K562 (cell line): Measurements from ENCODE around the gene NHSL2. TPM values are rescaled to one million over a fixed set of nuclear protein-coding genes. Genes with fewer than 3 reads are reported as not detected.

Source experiments
- ATAC-seq: fragments of 200-7000 bp; cut with Tn5 transposase; 3 replicates; pipeline ENCODE4 v1.9.1; 2020; ENCODE audit warnings: moderate library complexity
- BruUV-seq: library from RNA; stranded (reverse); fragments of 400-500 nt; replicated peaks from 2 replicates; lab custom pipeline; 2021; lab: Mats Ljungman, UMichigan
- CTCF ChIA-PET: fragments of 300-600 bp; formaldehyde crosslinking; extraction: SDS; loops from one replicate; lab custom pipeline; 2021; ENCODE audit warnings: low intra/inter-chr PET ratio; lab: Yijun Ruan, JAX
- POLR2A ChIA-PET: fragments of 300-600, 350-650 bp; sonication (Branson Sonifier 250); formaldehyde crosslinking; extraction: SDS; loops from one replicate; lab custom pipeline; 2021; ENCODE audit warnings: antibody characterized with exemption, inconsistent platforms; lab: Yijun Ruan, JAX
- DNase-seq, 4 experiments: peaks; one replicate each; pipeline versions ENCODE4 v3.0.0 to v3.0.0-alpha.2; 2011 to 2018; ENCODE audit warnings: low spot score in 3 of 4, mixed read lengths in 3 of 4; ENCODE audit errors: extremely low read depth in 1 of 4
- FAIRE-seq: peaks from 2 replicates; lab custom pipeline; 2011; peaks lifted over from hg19 to GRCh38; lab: Jason Lieb, UNC
- H2AFZ ChIP-seq: 2 replicates; pipeline ENCODE4 v1.6.0; 2011; ENCODE audit warnings: low read depth, low read length, control low read depth, inconsistent platforms
- H3K27ac ChIP-seq: fragments of 200-600 bp; 3 replicates; pipeline ENCODE4 v1.8.0; 2011; ENCODE audit warnings: low read depth, mild to moderate bottlenecking, control low read depth, inconsistent platforms, low read length, moderate library complexity, mixed read lengths; ENCODE audit errors: extremely low read depth
- H3K27me3 ChIP-seq, 2 experiments: fragments of 300-600 bp in 1 of 2; 2 replicates in 1 of 2; 3 replicates in 1 of 2; pipeline versions ENCODE4 v1.6.0 to v1.8.0; 2011; ENCODE audit warnings: inconsistent platforms in 2 of 2, low read length in 2 of 2, mild to moderate bottlenecking in 1 of 2, mixed read lengths in 1 of 2, moderate library complexity in 1 of 2; ENCODE audit not compliant: control insufficient read depth in 2 of 2, insufficient read depth in 2 of 2
- H3K36me3 ChIP-seq: fragments of 300-600 bp; 3 replicates; pipeline ENCODE4 v1.8.0; 2011; ENCODE audit warnings: mild to moderate bottlenecking, low read length, inconsistent platforms; ENCODE audit not compliant: control insufficient read depth, insufficient read depth
- H3K4me1 ChIP-seq, 2 experiments: fragments of 200-600 bp in 1 of 2; replicated peaks in 1 of 2; 2 replicates in 1 of 2; 3 replicates in 1 of 2; pipeline versions ENCODE4 v1.5.1 to v1.8.0; 2011; ENCODE audit warnings: inconsistent platforms in 2 of 2, low read length in 2 of 2, mild to moderate bottlenecking in 1 of 2, mixed read lengths in 1 of 2, moderate library complexity in 1 of 2; ENCODE audit not compliant: control insufficient read depth in 2 of 2, insufficient read depth in 2 of 2
- H3K4me2 ChIP-seq: 2 replicates; pipeline ENCODE4 v1.6.1; 2011; ENCODE audit warnings: low read length, control low read depth, inconsistent platforms, mixed read lengths; ENCODE audit not compliant: insufficient read depth
- H3K4me3 ChIP-seq: fragments of 200-600 bp; sonication (generic), shearing (Covaris generic); 2 replicates; pipeline ENCODE4 v1.5.1; 2016; ENCODE audit warnings: control low read depth, inconsistent platforms
- H3K79me2 ChIP-seq: fragments of 200-600 bp; 3 replicates; pipeline ENCODE4 v1.8.0; 2011; ENCODE audit warnings: low read length, inconsistent platforms; ENCODE audit not compliant: control insufficient read depth, insufficient read depth
- H3K9ac ChIP-seq, 2 experiments: 2 replicates each; pipeline versions ENCODE4 v1.6.0 to v1.6.1; 2011; ENCODE audit warnings: low read depth in 2 of 2, low read length in 2 of 2, control low read depth in 1 of 2, inconsistent platforms in 1 of 2, mild to moderate bottlenecking in 1 of 2, mixed read lengths in 1 of 2; ENCODE audit not compliant: insufficient read depth in 1 of 2
- H3K9me1 ChIP-seq: one replicate; pipeline ENCODE4 v1.6.0; 2011; ENCODE audit warnings: inconsistent platforms, mild to moderate bottlenecking, low read length, moderate library complexity; ENCODE audit not compliant: control insufficient read depth, insufficient read depth
- H3K9me3 ChIP-seq: replicated peaks from 2 replicates; pipeline ENCODE4 v1.5.1; 2011; ENCODE audit warnings: low read depth, low read length, inconsistent platforms; ENCODE audit not compliant: control insufficient read depth, insufficient read depth
- H4K20me1 ChIP-seq: replicated peaks from 2 replicates; pipeline ENCODE4 v1.6.1; 2011; ENCODE audit warnings: low read length, inconsistent platforms, mixed read lengths; ENCODE audit not compliant: control insufficient read depth, insufficient read depth
- EGR1 ChIP-seq: fragments of 450-650 bp; conservative IDR thresholded peaks from 2 replicates; pipeline ENCODE4 v1.6.1; 2017; ENCODE audit warnings: mild to moderate bottlenecking
- HMGN3 ChIP-seq: IDR thresholded peaks from 2 replicates; pipeline ENCODE4 v1.6.1; 2011; ENCODE audit warnings: borderline replicate concordance, low read depth, mild to moderate bottlenecking, mixed read lengths, low read length; ENCODE audit not compliant: insufficient read length; ENCODE audit errors: extremely low read depth
- NR2C1 ChIP-seq, 2 experiments: fragments of 450-650 bp; IDR thresholded peaks; 2 replicates each; pipeline ENCODE4 v1.6.1; 2017; ENCODE audit warnings: mild to moderate bottlenecking in 2 of 2, antibody characterized with exemption in 1 of 2, inconsistent platforms in 1 of 2, missing compliant biosample characterization in 1 of 2, missing genetic modification characterization in 1 of 2
- NR2C2 ChIP-seq, 2 experiments: fragments of 200-800 bp in 1 of 2; sonication (Bioruptor generic) in 1 of 2; sonication (generic) in 1 of 2; formaldehyde crosslinking in 1 of 2; IDR thresholded peaks; 2 replicates each; pipeline versions ENCODE4 v1.6.1 to v1.8.0; 2016 to 2022; ENCODE audit warnings: mild to moderate bottlenecking in 1 of 2, missing compliant biosample characterization in 1 of 2, missing genetic modification characterization in 1 of 2, missing genetic modification reagents in 1 of 2
- PBX2 ChIP-seq, 2 experiments: IDR thresholded peaks in 1 of 2; conservative IDR thresholded peaks in 1 of 2; 2 replicates each; pipeline ENCODE4 v1.6.1; 2016; ENCODE audit warnings: low read depth in 2 of 2, mild to moderate bottlenecking in 1 of 2, missing compliant biosample characterization in 1 of 2, missing genetic modification characterization in 1 of 2, moderate library complexity in 1 of 2
- PKNOX1 ChIP-seq: fragments of 450-650 bp; IDR thresholded peaks from 2 replicates; pipeline ENCODE4 v1.6.1; 2016
- XRCC3 ChIP-seq: fragments of 450-650 bp; IDR thresholded peaks from 2 replicates; pipeline ENCODE4 v1.6.1; 2017; ENCODE audit warnings: mild to moderate bottlenecking, moderate library complexity
- ZNF274 ChIP-seq: IDR thresholded peaks from 2 replicates; pipeline ENCODE4 v1.6.1; 2011; ENCODE audit warnings: low read depth, mild to moderate bottlenecking, low read length, moderate library complexity, borderline replicate concordance
- ZNF512 ChIP-seq: IDR thresholded peaks from 2 replicates; pipeline ENCODE4 v1.6.1; 2016; ENCODE audit warnings: missing genetic modification characterization, missing compliant biosample characterization
- WGBS: fragments of 100-300 bp; shearing (Covaris generic); methylation state at CpG from one replicate; pipeline ENCODE4 v1.1.6; 2016; ENCODE audit warnings: low coverage, mixed read lengths; ENCODE audit not compliant: insufficient coverage; ENCODE audit errors: missing lambda C conversion rate; 5-methylcytosine and 5-hydroxymethylcytosine counted together
- in situ Hi-C: fragments of 300-500 bp; cut with MboI; formaldehyde crosslinking; loops from 4 replicates; pipeline ENCODE4 v1.15.0; 2018; ENCODE audit warnings: inconsistent platforms, mixed read lengths
- intact Hi-C: fragments of 100-400 bp; cut with micrococcal nuclease; formaldehyde crosslinking; loops from 2 replicates; pipeline ENCODE4 v1.14.2; 2022
- polyA plus RNA-seq, 8 experiments: library from polyadenylated mRNA; depleted of rRNA in 4 of 8; stranded (reverse) in 5 of 8; unstranded in 3 of 8; fragments of >200 nt; fragmentation: Nextera tagmentation in 2 of 8; fragmentation: Illumina TruSeq in 1 of 8; extraction: Ambion mirVana in 2 of 8; extraction: Trizol in 1 of 8; gene quantifications; 2 replicates each; pipeline versions ENCODE4 v1.2.1 to v1.2.3, GENCODE V29; 2011 to 2014; ENCODE audit warnings: inconsistent platforms in 1 of 8, missing spikeins in 1 of 8
- total RNA-seq, 7 experiments: library from RNA; depleted of rRNA in 6 of 7; stranded (reverse); fragments of >200 nt in 6 of 7; fragmentation: Illumina TruSeq in 2 of 7; extraction: Trizol in 2 of 7; gene quantifications; 2 replicates each; pipeline versions ENCODE4 v1.2.1 to v1.2.3, GENCODE V29; 2011 to 2021; ENCODE audit warnings: low replicate concordance in 1 of 7

The NHSL2 gene
- total and polyA plus RNA-seq, 9 of the 15 experiments (the other 6 are each of a cell fraction or from before 2014, with no cell fraction given) = 0.02 TPM; not detected in 8

- Histone ChIP-seq H2AFZ (no peak overlapping the region), H3K4me1 (no peaks in the 10 kb centered on the region), H3K9ac (no peak overlapping the region), H3K27ac (no peak overlapping the region), H3K27me3 (no peaks in the 10 kb centered on the region), H3K9me3 (no peaks in the 10 kb centered on the region), H3K36me3 (no peaks in the 10 kb centered on the region), H4K20me1 (no peaks in the 10 kb centered on the region; the same call in 1 of the 2 replicates), H3K9me1 (no peaks in the 10 kb centered on the region), H3K4me2 (no peak overlapping the region), H3K4me3 (no peak overlapping the region), H3K79me2 (no peaks in the 10 kb centered on the region)
- TF ChIP-seq EGR1 = no peak
- peak; percentile 78; the same call in 1 of the 2 replicates for TF ChIP-seq ZNF512 (tag)
- TF ChIP-seq XRCC3 = no peak
- FAIRE-seq (no peak), ATAC-seq (no peak), DNase-seq (no peak)
- ChIA-PET CTCF (no interaction called here), POLR2A (no interaction called here)
- no TSS peak for BruUV-seq
- intact Hi-C loops = no loop called here
- in situ Hi-C loops = no loop called here
Measured at GRCh38 chrX:71895607-71896006, 15.0 kb upstream of the NHSL2 start.

- no peaks in the 10 kb centered on the region for H3K9me3 ChIP-seq
- no peaks in the 10 kb centered on the region for H4K20me1 ChIP-seq
- in situ Hi-C loops = no loop called here
- H3K9me1 ChIP-seq = no peaks in the 10 kb centered on the region
- H2AFZ ChIP-seq = no peak overlapping the region
- H3K4me3 ChIP-seq = no peak overlapping the region
- H3K4me2 ChIP-seq = no peak overlapping the region
- CTCF ChIA-PET = no interaction called here
- POLR2A ChIA-PET = no interaction called here
- no peaks in the 10 kb centered on the region for H3K79me2 ChIP-seq
- no peak overlapping the region for H3K27ac ChIP-seq
- ATAC-seq (no peak), FAIRE-seq (no peak), DNase-seq (no peak)
- H3K4me1 ChIP-seq = peaks cover 0 to 7% of the 10 kb centered on the region in 2 experiments; a peak in 1 of 5 replicates
- H3K27me3 ChIP-seq = peaks cover 0 to 16% of the 10 kb centered on the region in 2 experiments; a peak in 2 of 5 replicates
- no peaks in the 10 kb centered on the region for H3K36me3 ChIP-seq
- TF ChIP-seq NR2C1 (IDR thresholded peaks at IDR 0.05) = no peak
- TF ChIP-seq NR2C1 (tag; IDR thresholded peaks at IDR 0.05) = peak; percentile 27; the same call in 1 of the 2 replicates
- no peak for TF ChIP-seq PBX2 (CRISPR knock-in tag; IDR thresholded peaks at IDR 0.05; ENCODE audit: low read depth)
- TF ChIP-seq PBX2 (tag; conservative IDR thresholded peaks at IDR 0.05; ENCODE audit: low read depth) = peak; percentile 54
- TF ChIP-seq NR2C2 (CRISPR knock-in tag; IDR thresholded peaks at IDR 0.05) = no peak
- TF ChIP-seq NR2C2 (tag; IDR thresholded peaks at IDR 0.05) = peak; percentile 28; the same call in 1 of the 2 replicates
- TF ChIP-seq HMGN3 = no peak
- TF ChIP-seq ZNF274 = no peak
- peak; percentile 29; the same call in 1 of the 2 replicates for TF ChIP-seq PKNOX1
- intact Hi-C loops = no loop called here
- WGBS = 0% methylated on average over 4 of the region's 5 CpGs
- H3K9ac ChIP-seq = no peak overlapping the region
- BruUV-seq = no TSS peak
Measured at GRCh38 chrX:71906144-71906543, 4.5 kb upstream of the NHSL2 start.
